SU-DHL-6 (cell line): ENCODE data around the gene IL6R.

ENCODE experiments used
- H2AFZ ChIP-seq: fragments of 200-600 bp; sonication (generic); 2 replicates; pipeline ENCODE4 v1.6.1; 2014; ENCODE audit warnings: low read depth, mild to moderate bottlenecking, moderate library complexity, mixed read lengths, antibody characterized with exemption, low read length; ENCODE audit not compliant: severe bottlenecking
- H3F3A ChIP-seq: fragments of 200-600 bp; shearing (Covaris generic); 2 replicates; pipeline ENCODE4 v1.6.0; 2016; ENCODE audit warnings: antibody characterized with exemption, mild to moderate bottlenecking; ENCODE audit not compliant: insufficient read depth
- H3K27ac ChIP-seq: fragments of 200-600 bp; sonication (generic); 2 replicates; pipeline ENCODE4 v1.5.1; 2016; ENCODE audit warnings: low read depth, mild to moderate bottlenecking, low read length, moderate library complexity, mixed read lengths
- H3K27me3 ChIP-seq: fragments of 200-600 bp; sonication (generic), shearing (Covaris generic); 2 replicates; pipeline ENCODE4 v1.6.0; 2014; ENCODE audit warnings: mild to moderate bottlenecking, low read length
- H3K36me3 ChIP-seq: fragments of 200-600 bp; sonication (generic); 2 replicates; pipeline ENCODE4 v1.6.1; 2014; ENCODE audit warnings: mild to moderate bottlenecking, low read length, mixed read lengths
- H3K4me2 ChIP-seq: fragments of 300-600, 200-600 bp; shearing (Covaris generic), sonication (generic); 2 replicates; pipeline ENCODE4 v1.6.0; 2014; ENCODE audit warnings: low read length, low read depth, mild to moderate bottlenecking; ENCODE audit not compliant: poor library complexity, severe bottlenecking
- H3K4me3 ChIP-seq: fragments of 200-600 bp; sonication (generic); 2 replicates; pipeline ENCODE4 v1.5.1; 2014; ENCODE audit warnings: antibody characterized with exemption, low read length, mild to moderate bottlenecking, mixed read lengths; ENCODE audit not compliant: insufficient read depth, poor library complexity, severe bottlenecking
- H3K79me2 ChIP-seq: fragments of 200-600 bp; sonication (generic); 2 replicates; pipeline ENCODE4 v1.6.1; 2014; ENCODE audit warnings: mild to moderate bottlenecking, low read length, moderate library complexity; ENCODE audit not compliant: insufficient read depth
- H3K9ac ChIP-seq: fragments of 200-600 bp; sonication (generic); 2 replicates; pipeline ENCODE4 v1.7.0; 2014; ENCODE audit warnings: mild to moderate bottlenecking, low read length
- H3K9me2 ChIP-seq: fragments of 200-600 bp; sonication (generic); replicated peaks from 2 replicates; pipeline ENCODE4 v1.6.1; 2014; ENCODE audit warnings: low read length; ENCODE audit not compliant: insufficient read depth
- H3K9me3 ChIP-seq: fragments of 200-600 bp; sonication (generic); 2 replicates; pipeline ENCODE4 v1.6.1; 2014; ENCODE audit warnings: low read length, mixed read lengths; ENCODE audit not compliant: insufficient read depth
- H4K20me1 ChIP-seq: fragments of 200-600 bp; sonication (generic); 2 replicates; pipeline ENCODE4 v1.6.1; 2014; ENCODE audit warnings: low read depth, mild to moderate bottlenecking, antibody characterized with exemption, low read length, moderate library complexity, mixed read lengths
- EZH2phosphoT487 ChIP-seq: fragments of 200-600 bp; sonication (generic), shearing (Covaris generic); conservative IDR thresholded peaks from 2 replicates; pipeline ENCODE4 v1.6.1; 2018; ENCODE audit warnings: mild to moderate bottlenecking, antibody characterized with exemption, low read length, moderate library complexity, mixed read lengths
- TF ChIP-seq, protein P1 (sequence below): fragments of 200-600 bp; sonication (generic); IDR thresholded peaks from one replicate; pipeline ENCODE4 v1.5.1; 2017; ENCODE audit warnings: antibody characterized with exemption, mild to moderate bottlenecking, low read length, moderate library complexity; ENCODE audit not compliant: insufficient read depth, poor library complexity, severe bottlenecking

Gene IL6R

DNA sequence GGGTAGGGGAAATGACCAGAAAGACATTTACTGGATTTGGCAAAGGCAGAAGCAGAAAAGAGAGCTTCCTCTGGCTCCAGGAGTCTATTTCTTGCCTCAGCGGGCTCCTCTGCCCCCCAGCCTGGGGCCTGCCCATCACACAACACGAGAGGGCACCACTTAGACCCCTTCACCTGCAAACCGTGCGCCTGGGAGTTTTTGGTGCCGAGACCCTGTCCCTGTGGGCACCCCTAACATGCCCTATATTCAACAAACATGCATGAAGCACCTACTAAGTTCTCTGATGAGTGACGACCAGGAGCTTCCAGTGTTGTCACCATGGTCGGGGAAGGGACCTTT lies 18.8 kb downstream of the IL6R start:
- H3K36me3 ChIP-seq = no peaks in the 10 kb centered on the region
- H3F3A ChIP-seq = no peaks in the 10 kb centered on the region
- no peak overlapping the region for H3K27ac ChIP-seq
- H4K20me1 ChIP-seq = no peaks in the 10 kb centered on the region
- no peaks in the 10 kb centered on the region for H3K9me2 ChIP-seq
- H3K4me2 ChIP-seq = no peak overlapping the region
- TF ChIP-seq, protein P1, sequence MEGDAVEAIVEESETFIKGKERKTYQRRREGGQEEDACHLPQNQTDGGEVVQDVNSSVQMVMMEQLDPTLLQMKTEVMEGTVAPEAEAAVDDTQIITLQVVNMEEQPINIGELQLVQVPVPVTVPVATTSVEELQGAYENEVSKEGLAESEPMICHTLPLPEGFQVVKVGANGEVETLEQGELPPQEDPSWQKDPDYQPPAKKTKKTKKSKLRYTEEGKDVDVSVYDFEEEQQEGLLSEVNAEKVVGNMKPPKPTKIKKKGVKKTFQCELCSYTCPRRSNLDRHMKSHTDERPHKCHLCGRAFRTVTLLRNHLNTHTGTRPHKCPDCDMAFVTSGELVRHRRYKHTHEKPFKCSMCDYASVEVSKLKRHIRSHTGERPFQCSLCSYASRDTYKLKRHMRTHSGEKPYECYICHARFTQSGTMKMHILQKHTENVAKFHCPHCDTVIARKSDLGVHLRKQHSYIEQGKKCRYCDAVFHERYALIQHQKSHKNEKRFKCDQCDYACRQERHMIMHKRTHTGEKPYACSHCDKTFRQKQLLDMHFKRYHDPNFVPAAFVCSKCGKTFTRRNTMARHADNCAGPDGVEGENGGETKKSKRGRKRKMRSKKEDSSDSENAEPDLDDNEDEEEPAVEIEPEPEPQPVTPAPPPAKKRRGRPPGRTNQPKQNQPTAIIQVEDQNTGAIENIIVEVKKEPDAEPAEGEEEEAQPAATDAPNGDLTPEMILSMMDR = no peak
- TF ChIP-seq EZH2phosphoT487 = no peak
- no peaks in the 10 kb centered on the region for H3K9me3 ChIP-seq
- H3K4me3 ChIP-seq = no peak overlapping the region
- no peak overlapping the region for H3K9ac ChIP-seq
- H3K79me2 ChIP-seq = no peaks in the 10 kb centered on the region
- H3K27me3 ChIP-seq = no peaks in the 10 kb centered on the region
- no peak overlapping the region for H2AFZ ChIP-seq

DNA sequence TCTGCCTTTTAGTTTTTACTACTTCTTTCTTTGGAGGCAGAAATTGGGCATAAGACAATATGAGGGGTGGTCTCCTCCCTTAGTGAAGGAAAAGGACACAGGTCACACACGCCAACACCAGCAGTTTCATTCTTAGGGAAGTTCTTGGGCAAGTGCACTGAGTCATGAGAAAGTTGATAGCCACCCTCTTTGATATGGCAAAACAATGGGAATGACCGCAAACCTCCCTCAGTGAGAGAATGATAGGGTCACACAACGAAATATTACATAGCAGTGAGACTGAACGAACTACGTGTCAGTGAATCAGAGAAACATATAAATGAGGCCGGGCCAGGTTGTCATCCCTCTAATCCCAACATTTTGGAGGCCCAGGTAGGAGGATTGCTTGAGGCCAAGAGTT lies 20.0 kb downstream of the IL6R start:
- Histone ChIP-seq H3K4me2 (no peak overlapping the region), H4K20me1 (no peaks in the 10 kb centered on the region), H3F3A (no peaks in the 10 kb centered on the region), H3K4me3 (no peak overlapping the region), H3K79me2 (no peaks in the 10 kb centered on the region), H3K36me3 (no peaks in the 10 kb centered on the region), H2AFZ (no peak overlapping the region), H3K9ac (no peak overlapping the region), H3K27me3 (no peaks in the 10 kb centered on the region), H3K27ac (no peak overlapping the region), H3K9me2 (no peaks in the 10 kb centered on the region), H3K9me3 (no peaks in the 10 kb centered on the region)
- TF ChIP-seq EZH2phosphoT487 = no peak
- TF ChIP-seq, protein P1 = no peak

DNA sequence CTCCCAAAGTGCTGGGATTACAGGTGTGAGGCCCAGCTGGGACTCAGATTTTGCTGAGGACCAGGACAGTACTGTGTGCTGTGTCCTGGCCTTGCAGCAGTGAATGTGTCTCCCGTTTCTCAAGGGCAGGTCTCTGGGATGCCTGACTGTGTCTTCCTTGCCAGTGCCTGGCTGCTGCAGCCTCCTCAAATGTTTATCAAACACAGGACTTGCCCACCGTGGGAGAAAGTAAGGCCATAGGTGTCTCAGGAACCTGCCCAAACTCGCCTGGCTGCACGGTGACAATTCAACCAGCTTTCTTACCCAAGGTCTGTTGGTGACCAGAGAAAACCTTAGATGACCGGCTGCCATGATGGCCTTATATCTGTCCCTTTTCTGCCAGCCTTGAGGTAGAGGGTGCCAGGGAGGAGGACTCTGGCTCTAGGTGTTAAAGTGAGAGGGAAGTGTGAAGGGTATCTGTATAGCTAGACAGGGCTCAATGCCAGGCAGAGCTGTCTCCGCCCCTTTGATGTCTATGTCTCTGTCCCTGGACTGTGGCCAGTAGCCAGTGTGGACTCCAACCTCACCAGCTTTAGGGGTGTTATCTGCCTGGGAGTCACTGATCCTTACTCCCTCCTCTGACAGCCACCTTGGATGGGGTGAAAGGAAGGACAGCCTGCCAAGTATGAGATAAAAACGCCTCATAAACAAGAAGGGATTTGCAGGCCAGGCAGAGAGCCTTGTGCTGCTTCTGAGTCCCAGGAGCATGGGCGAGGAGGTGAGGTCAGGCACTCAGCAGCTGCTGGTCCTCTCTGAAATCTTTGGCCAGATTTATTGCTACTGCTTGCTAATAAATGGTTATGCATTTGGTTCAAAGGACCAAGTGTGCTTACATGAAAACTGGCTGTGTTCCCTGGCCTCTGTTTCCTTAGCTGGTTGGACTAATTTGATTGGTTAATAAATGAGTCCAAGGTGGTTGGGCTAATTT lies 22.3 kb downstream of the IL6R start:
- Histone ChIP-seq H3K4me2 (no peak overlapping the region), H3K79me2 (no peaks in the 10 kb centered on the region), H3K9me3 (no peaks in the 10 kb centered on the region), H3K9ac (no peak overlapping the region), H3K4me3 (no peak overlapping the region), H2AFZ (no peak overlapping the region), H3F3A (no peaks in the 10 kb centered on the region), H4K20me1 (no peaks in the 10 kb centered on the region), H3K27ac (no peak overlapping the region), H3K27me3 (no peaks in the 10 kb centered on the region), H3K36me3 (no peaks in the 10 kb centered on the region), H3K9me2 (no peaks in the 10 kb centered on the region)
- TF ChIP-seq EZH2phosphoT487 = no peak
- TF ChIP-seq, protein P1 = no peak
